ENCODE measurements around the gene SIPA1L3.
A peak's percentile ranks its signal among the peaks of the same experiment; 100 is the strongest.

Gene SIPA1L3

DNA sequence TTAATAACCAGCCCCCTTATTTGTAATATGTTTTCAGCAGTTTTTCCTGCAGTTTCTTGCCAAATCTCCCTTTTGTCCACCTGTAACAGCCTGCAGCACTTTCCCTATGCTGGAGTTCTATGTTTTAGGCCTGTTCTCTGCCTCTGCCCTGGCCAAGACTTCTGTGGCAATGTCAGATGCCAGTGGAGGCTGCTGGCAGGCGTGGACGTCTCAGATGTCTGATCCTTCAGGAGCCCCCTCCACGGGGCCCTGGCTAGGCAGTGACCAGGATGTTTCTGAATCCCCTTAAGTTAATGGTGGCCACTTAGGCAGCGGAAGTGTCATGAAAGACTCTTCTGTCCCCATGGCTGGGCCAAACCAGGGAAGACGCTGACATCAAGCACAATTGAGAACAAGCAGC lies 40.8 kb downstream of the SIPA1L3 start:
- FAIRE-seq (no peak), DNase-seq (ENCODE audit: low spot score) (no peak)

GRCh38 chr19:37948362-37948761 lies 41.4 kb downstream of the SIPA1L3 start:
- FAIRE-seq (no peak), DNase-seq (ENCODE audit: low spot score) (no peak)

- DNase-seq (ENCODE audit: low spot score) (no peak), FAIRE-seq (no peak)
These were observed 43.6 kb downstream of the SIPA1L3 start for GRCh38 chr19:37950471-37951175.

- FAIRE-seq (no peak), DNase-seq (ENCODE audit: low spot score) (no peak)
These were observed 44.8 kb downstream of the SIPA1L3 start for GRCh38 chr19:37951816-37952210.

- no peak for DNase-seq (ENCODE audit: low spot score)
- FAIRE-seq = no peak
These were observed 46.3 kb downstream of the SIPA1L3 start for GRCh38 chr19:37953171-37953917.

GRCh38 chr19:37953918-37954303 lies 46.9 kb downstream of the SIPA1L3 start:
- FAIRE-seq (no peak), DNase-seq (ENCODE audit: low spot score) (no peak)

- DNase-seq (ENCODE audit: low spot score) (no peak), FAIRE-seq (no peak)
These were observed 47.4 kb downstream of the SIPA1L3 start for GRCh38 chr19:37954421-37954874.

- FAIRE-seq (no peak), DNase-seq (ENCODE audit: low spot score) (no peak)
These were observed 49.0 kb downstream of the SIPA1L3 start for GRCh38 chr19:37955986-37956385.

DNA sequence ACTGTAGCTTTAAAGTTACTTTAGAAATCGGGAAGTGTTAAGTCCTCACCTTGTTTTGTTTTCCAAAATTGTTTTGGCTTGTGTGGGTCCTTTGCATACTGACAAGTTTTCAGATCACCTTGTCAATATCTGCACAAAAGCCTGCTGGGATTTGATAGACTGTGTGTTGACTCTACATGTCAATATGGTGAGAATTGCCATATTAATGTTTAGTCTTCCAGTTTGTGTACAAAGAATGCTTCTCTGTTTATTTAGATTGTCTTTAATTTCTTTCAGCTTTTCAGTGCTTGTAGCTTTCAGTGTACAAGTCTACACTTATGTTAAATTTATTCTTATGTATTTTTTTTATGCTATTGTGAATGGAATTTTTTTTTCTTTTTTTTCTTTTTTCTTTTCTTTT lies 50.2 kb downstream of the SIPA1L3 start:
- FAIRE-seq (no peak), DNase-seq (ENCODE audit: low spot score) (no peak)

GRCh38 chr19:37959665-37960114 lies 52.7 kb downstream of the SIPA1L3 start:
- FAIRE-seq = no peak

DNA sequence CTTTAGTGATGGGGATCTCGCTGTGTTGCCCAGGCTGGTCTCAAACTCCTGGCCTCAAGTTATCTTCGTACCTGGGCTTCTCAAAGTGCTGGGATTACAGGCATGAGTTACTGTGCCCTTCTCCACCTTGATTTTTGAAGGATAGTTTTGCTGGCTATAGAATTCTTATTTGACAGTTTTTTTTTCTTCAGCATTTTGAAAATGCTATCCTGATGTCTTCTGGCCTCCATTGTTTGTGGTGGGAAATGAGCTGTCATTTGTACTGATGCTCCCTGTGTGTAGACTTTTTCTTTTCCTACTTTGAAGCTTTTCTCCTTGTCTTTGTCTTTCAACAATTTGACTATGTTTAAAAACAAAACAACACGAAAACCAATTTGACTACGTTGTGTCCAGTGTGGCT lies 54.2 kb downstream of the SIPA1L3 start:
- DNase-seq (ENCODE audit: low spot score) (no peak), FAIRE-seq (no peak)

More at GRCh38 chr19:37959665-37960114, 52.7 kb downstream of the SIPA1L3 start:
- no peak for DNase-seq (ENCODE audit: low spot score)

DNA sequence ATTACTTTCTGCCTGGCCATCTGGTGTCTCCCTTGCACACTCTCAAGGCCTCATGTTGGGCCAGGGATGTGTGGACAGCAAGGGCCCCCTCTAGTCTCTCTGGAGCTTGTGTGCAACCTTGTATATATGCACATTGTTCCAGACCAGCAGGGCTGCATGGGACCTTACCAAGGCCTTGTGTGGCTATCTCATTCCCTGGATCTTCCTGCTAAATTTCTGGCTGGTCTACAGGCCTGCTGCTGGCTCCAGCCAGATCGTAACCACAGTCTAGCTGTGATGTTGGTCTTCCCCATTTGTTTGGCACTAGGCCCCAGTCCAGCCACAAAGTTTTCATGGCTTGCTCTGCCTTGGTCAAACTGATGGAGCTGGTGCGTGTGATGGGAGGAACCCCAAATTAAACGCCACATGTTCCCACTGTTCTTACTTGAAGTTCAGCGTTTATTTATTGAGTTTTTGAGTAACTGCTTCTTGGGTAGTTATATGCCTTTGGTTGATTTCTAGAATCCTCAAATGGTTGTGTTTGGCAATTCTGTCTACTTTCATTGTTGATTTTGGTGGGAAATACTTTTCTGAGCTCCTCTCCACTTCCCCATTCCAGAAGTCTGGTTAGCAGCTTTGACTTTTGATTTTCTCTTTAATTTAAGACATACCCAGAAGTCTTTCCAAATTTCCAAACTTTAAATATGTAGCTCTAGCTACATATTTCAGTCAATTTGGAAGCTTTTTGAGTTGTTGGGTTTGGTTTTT lies 56.4 kb downstream of the SIPA1L3 start:
- FAIRE-seq (no peak), DNase-seq (ENCODE audit: low spot score) (no peak)

GRCh38 chr19:37964109-37964508 lies 57.1 kb downstream of the SIPA1L3 start:
- no peak for FAIRE-seq

DNA sequence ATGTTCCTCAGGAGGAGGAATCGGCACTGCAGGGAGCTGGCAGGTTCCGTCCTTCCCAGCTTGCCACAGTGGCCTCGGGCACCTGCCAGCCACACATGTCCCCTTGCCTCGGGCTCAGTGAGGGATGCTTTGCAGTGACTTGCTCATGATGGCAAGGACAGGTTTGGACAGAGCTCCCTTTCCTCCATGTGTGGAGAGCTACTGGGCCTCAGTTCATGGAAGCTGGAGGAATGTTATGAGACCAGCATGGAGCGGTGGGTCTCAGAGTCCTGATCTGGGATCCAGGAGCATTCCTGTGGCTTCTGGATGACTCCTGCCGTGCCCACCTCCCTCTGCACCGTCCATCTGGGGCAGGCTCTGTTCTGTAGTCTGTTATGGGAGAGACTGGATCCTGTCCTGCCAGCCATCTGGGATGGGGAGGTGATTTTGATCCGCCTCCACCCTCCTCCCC lies 59.2 kb downstream of the SIPA1L3 start:
- FAIRE-seq (no peak), DNase-seq (ENCODE audit: low spot score) (peak; percentile 42)

More at GRCh38 chr19:37964109-37964508, 57.1 kb downstream of the SIPA1L3 start:
- DNase-seq (ENCODE audit: low spot score) = no peak

DNA sequence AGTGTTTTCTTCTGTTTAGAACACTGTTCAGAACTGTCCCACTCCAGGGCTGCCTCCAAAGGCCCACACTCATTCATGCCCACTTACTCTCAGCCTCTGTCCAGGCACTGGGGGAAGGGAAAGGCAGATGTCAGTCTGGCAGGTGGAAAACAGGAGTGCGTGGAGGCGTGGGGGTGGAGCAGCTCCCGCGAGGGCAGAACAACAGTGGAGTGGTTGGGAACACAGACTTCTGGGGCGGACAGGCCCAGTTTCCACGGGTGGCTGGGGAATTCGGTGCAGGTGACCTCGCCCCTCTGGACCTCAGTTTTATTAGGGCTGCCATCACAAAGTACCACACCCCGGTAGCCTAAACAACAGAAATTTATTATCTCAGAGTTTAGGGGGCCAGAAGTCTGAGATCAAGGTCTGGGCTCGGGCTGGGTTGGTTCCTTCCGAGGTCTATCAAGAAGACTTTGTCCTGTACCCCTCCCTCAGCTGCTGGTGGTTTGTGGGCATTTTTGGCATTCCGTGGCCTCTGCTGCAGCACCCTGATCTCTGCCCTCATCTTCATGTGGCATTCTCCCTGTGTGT lies 59.7 kb downstream of the SIPA1L3 start:
- FAIRE-seq = no peak

GRCh38 chr19:37969695-37970094 lies 62.7 kb downstream of the SIPA1L3 start:
- FAIRE-seq (no peak), DNase-seq (ENCODE audit: low spot score) (no peak)

More for the DNA sequence above, 59.7 kb downstream of the SIPA1L3 start:
- peak; percentile 45 for DNase-seq (ENCODE audit: low spot score)

- FAIRE-seq (no peak), DNase-seq (ENCODE audit: low spot score) (no peak)
These were observed 63.7 kb downstream of the SIPA1L3 start for GRCh38 chr19:37970699-37971098.

- DNase-seq (ENCODE audit: low spot score) (no peak), FAIRE-seq (no peak)
These were observed 65.8 kb downstream of the SIPA1L3 start for GRCh38 chr19:37972803-37973202.

GRCh38 chr19:37973666-37974065 lies 66.7 kb downstream of the SIPA1L3 start:
- DNase-seq (ENCODE audit: low spot score) (no peak), FAIRE-seq (no peak)

DNA sequence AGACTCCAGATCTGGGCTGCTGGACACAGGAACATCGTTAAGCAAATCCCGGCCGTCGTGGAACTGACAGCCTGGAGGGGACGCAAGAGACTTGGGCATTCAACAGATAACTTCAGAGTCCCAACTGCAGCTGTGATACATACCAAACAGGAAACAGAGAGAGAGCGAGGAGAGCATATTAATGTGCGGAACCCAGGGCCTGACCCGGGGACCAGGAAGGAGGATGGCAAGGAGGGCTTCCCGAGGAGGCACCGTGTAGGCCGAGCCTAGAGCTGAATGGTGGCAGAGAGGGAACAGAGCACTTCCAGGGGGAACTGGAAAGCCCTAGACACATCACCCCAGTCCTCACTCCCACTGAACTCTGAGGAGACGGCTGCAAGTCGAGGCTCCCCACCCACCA lies 68.1 kb downstream of the SIPA1L3 start:
- DNase-seq (ENCODE audit: low spot score) (no peak), FAIRE-seq (no peak)
